Stromal cell of bone marrow (primary cell): ENCODE measurements around the gene RUNX1.
A peak's percentile ranks its signal among the peaks of the same experiment; 100 is the strongest.

Experiments
- DNase-seq: peaks from one replicate; pipeline ENCODE4 v3.0.0-alpha.2; 2012; ENCODE audit warnings: low read depth

The RUNX1 gene

GRCh38 chr21:34946385-34946840, 102.7 kb downstream of the RUNX1 start:
- no peak for DNase-seq

GRCh38 chr21:34945288-34945687, 103.8 kb downstream of the RUNX1 start:
- no peak for DNase-seq

GRCh38 chr21:34944015-34944755, 104.9 kb downstream of the RUNX1 start:
- DNase-seq = no peak

GRCh38 chr21:34942911-34943310, 106.2 kb downstream of the RUNX1 start:
- no peak for DNase-seq

GRCh38 chr21:34941162-34941561, 107.9 kb downstream of the RUNX1 start:
- no peak for DNase-seq

GRCh38 chr21:34939673-34940331, 109.3 kb downstream of the RUNX1 start:
- DNase-seq = no peak

- no peak for DNase-seq
These were observed 110.9 kb downstream of the RUNX1 start for GRCh38 chr21:34938089-34938764.

- no peak for DNase-seq
These were observed 112.1 kb downstream of the RUNX1 start for GRCh38 chr21:34936883-34937563.

- DNase-seq = no peak
These were observed 112.7 kb downstream of the RUNX1 start for GRCh38 chr21:34936371-34936789.

GRCh38 chr21:34935898-34936297, 113.2 kb downstream of the RUNX1 start:
- DNase-seq = no peak

GRCh38 chr21:34935452-34935851, 113.7 kb downstream of the RUNX1 start:
- DNase-seq = no peak

- DNase-seq = no peak
These were observed 114.8 kb downstream of the RUNX1 start for GRCh38 chr21:34934350-34934749.

GRCh38 chr21:34933609-34934335, 115.3 kb downstream of the RUNX1 start:
- no peak for DNase-seq

GRCh38 chr21:34932233-34932632, 116.9 kb downstream of the RUNX1 start:
- no peak for DNase-seq

GRCh38 chr21:34930971-34931370, 118.1 kb downstream of the RUNX1 start:
- no peak for DNase-seq

- no peak for DNase-seq
These were observed 120.5 kb downstream of the RUNX1 start for GRCh38 chr21:34928637-34929036.

- no peak for DNase-seq
These were observed 121.1 kb downstream of the RUNX1 start for GRCh38 chr21:34927992-34928391.

- DNase-seq = peak; percentile 77
These were observed 122.2 kb downstream of the RUNX1 start for GRCh38 chr21:34926803-34927467.

GRCh38 chr21:34925597-34925996, 123.5 kb downstream of the RUNX1 start:
- no peak for DNase-seq

GRCh38 chr21:34924771-34925419, 124.2 kb downstream of the RUNX1 start:
- no peak for DNase-seq

- DNase-seq = no peak
These were observed 124.9 kb downstream of the RUNX1 start for GRCh38 chr21:34924194-34924593.
